Measurements from ENCODE around the gene SLC25A26. TPM values are rescaled to one million over a fixed set of nuclear protein-coding genes. Genes with fewer than 3 reads are reported as not detected.
"Not testable (repeated sequence)": the region's sequence is repeated elsewhere in the genome, so short reads cannot be mapped to it uniquely, and the experiment has no call there.

The SLC25A26 gene
- polyA plus RNA-seq, 1 donor (not counting 4 experiments of a cell fraction or from before 2014, with no cell fraction given): 25.2 TPM

DNA sequence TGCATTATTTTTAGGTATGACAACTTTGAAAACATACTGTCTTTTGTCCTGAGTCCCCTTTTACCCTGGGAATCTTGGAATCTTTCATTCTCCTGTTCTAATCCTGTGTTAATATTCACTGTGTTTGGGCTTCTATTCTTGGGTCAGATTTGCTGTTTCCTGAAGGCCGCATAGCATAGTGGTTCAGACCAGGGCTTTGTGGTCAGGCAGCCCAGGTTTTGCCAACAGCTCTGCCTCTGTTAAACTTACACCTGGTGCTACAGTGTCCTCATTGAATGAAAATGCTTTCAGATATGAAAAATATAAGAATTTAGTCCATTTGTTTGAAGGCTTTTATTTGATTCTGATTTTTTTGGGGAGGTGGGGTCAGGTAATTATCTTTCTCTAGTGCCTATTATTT, 58.4 kb downstream of the SLC25A26 start:
- TF ChIP-seq, protein P1, sequence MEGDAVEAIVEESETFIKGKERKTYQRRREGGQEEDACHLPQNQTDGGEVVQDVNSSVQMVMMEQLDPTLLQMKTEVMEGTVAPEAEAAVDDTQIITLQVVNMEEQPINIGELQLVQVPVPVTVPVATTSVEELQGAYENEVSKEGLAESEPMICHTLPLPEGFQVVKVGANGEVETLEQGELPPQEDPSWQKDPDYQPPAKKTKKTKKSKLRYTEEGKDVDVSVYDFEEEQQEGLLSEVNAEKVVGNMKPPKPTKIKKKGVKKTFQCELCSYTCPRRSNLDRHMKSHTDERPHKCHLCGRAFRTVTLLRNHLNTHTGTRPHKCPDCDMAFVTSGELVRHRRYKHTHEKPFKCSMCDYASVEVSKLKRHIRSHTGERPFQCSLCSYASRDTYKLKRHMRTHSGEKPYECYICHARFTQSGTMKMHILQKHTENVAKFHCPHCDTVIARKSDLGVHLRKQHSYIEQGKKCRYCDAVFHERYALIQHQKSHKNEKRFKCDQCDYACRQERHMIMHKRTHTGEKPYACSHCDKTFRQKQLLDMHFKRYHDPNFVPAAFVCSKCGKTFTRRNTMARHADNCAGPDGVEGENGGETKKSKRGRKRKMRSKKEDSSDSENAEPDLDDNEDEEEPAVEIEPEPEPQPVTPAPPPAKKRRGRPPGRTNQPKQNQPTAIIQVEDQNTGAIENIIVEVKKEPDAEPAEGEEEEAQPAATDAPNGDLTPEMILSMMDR (optimal IDR thresholded peaks at IDR 0.05 in 1 of 3, IDR thresholded peaks at IDR 0.05 in 1 of 3, conservative IDR thresholded peaks at IDR 0.05 in 1 of 3; ENCODE audit: extremely low read depth in 1 of 3, insufficient read depth in 2 of 3, low read length in 3 of 3): no peak
- no peak for TF ChIP-seq EZH2 (IDR thresholded peaks at IDR 0.05; ENCODE audit: low read length)
- no peaks in the 10 kb centered on the region for H3K27me3 ChIP-seq (ENCODE audit: control insufficient read depth, extremely low read depth, insufficient read depth, low read length)
- FAIRE-seq: no peak
- dilution Hi-C loops (cut with MboI; ENCODE audit: extremely low pct_ligation_motif_present, low sequenced_read_pairs): no loop called here
- no peak for DNase-seq (ENCODE audit: low read depth, low spot score)
- no peak overlapping the region for H3K9ac ChIP-seq (ENCODE audit: control insufficient read depth, extremely low read depth, insufficient read depth, low read length)
- H3K4me2 ChIP-seq (ENCODE audit: control insufficient read depth, extremely low read depth, insufficient read depth, low read depth, low read length): no peak overlapping the region
- no peak overlapping the region for H2AFZ ChIP-seq (ENCODE audit: control insufficient read depth, low read length)
- no peaks in the 10 kb centered on the region for H3K79me2 ChIP-seq (ENCODE audit: control insufficient read depth, insufficient read depth, low read length)
- H3K36me3 ChIP-seq (ENCODE audit: control insufficient read depth in 2 of 2, extremely low read depth in 1 of 2, insufficient read depth in 2 of 2, low read length in 2 of 2): no peaks in the 10 kb centered on the region
- H4K20me1 ChIP-seq (ENCODE audit: control insufficient read depth, extremely low read depth, insufficient read depth, low read length): no peaks in the 10 kb centered on the region
- H3K9me3 ChIP-seq (ENCODE audit: control insufficient read depth, low read depth, low read length): no peaks in the 10 kb centered on the region
- no peaks in the 10 kb centered on the region for H3K4me1 ChIP-seq (ENCODE audit: control insufficient read depth, extremely low read depth, insufficient read depth, low read length)
- no peaks in the 10 kb centered on the region for H3K9me1 ChIP-seq (ENCODE audit: control insufficient read depth, extremely low read depth, insufficient read depth, low read length)
- H3K27ac ChIP-seq (ENCODE audit: control insufficient read depth, insufficient read depth, low read length): no peak overlapping the region
- H3K4me3 ChIP-seq (ENCODE audit: control insufficient read depth in 2 of 3, extremely low read depth in 1 of 3, insufficient read depth in 2 of 3, low read depth in 1 of 3, low read length in 3 of 3): no peak overlapping the region

DNA sequence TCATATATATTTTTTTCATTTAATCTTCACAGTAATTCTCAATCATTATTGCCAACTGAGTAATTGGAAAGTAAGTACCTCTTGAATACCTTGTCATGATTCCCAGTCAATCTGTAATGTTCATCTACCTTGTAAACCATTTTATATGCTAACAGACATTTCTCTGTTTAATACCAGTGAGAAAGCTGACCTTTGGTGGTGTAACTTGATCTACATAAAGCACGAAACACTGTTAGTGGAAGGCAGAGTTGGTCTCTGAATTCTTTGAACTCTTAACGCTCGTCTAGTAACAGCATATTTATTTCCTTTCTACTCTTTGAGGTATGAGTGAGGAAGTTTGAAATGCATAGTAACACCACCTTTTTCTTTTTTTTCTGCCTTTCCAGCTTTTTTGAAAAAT, 59.5 kb downstream of the SLC25A26 start:
- Histone ChIP-seq H3K27me3 (ENCODE audit: control insufficient read depth, extremely low read depth, insufficient read depth, low read length) (no peaks in the 10 kb centered on the region), H3K4me2 (ENCODE audit: control insufficient read depth, extremely low read depth, insufficient read depth, low read depth, low read length) (no peak overlapping the region), H3K4me1 (ENCODE audit: control insufficient read depth, extremely low read depth, insufficient read depth, low read length) (no peaks in the 10 kb centered on the region), H3K4me3 (ENCODE audit: control insufficient read depth in 2 of 3, extremely low read depth in 1 of 3, insufficient read depth in 2 of 3, low read depth in 1 of 3, low read length in 3 of 3) (no peak overlapping the region), H2AFZ (ENCODE audit: control insufficient read depth, low read length) (no peak overlapping the region), H3K9me3 (ENCODE audit: control insufficient read depth, low read depth, low read length) (no peaks in the 10 kb centered on the region), H3K79me2 (ENCODE audit: control insufficient read depth, insufficient read depth, low read length) (no peaks in the 10 kb centered on the region), H4K20me1 (ENCODE audit: control insufficient read depth, extremely low read depth, insufficient read depth, low read length) (no peaks in the 10 kb centered on the region), H3K9ac (ENCODE audit: control insufficient read depth, extremely low read depth, insufficient read depth, low read length) (no peak overlapping the region), H3K9me1 (ENCODE audit: control insufficient read depth, extremely low read depth, insufficient read depth, low read length) (no peaks in the 10 kb centered on the region), H3K27ac (ENCODE audit: control insufficient read depth, insufficient read depth, low read length) (no peak overlapping the region), H3K36me3 (ENCODE audit: control insufficient read depth in 2 of 2, extremely low read depth in 1 of 2, insufficient read depth in 2 of 2, low read length in 2 of 2) (no peaks in the 10 kb centered on the region)
- no peak for DNase-seq (ENCODE audit: low read depth, low spot score)
- no peak for TF ChIP-seq EZH2 (IDR thresholded peaks at IDR 0.05; ENCODE audit: low read length)
- TF ChIP-seq, protein P1 (optimal IDR thresholded peaks at IDR 0.05 in 1 of 3, IDR thresholded peaks at IDR 0.05 in 1 of 3, conservative IDR thresholded peaks at IDR 0.05 in 1 of 3; ENCODE audit: extremely low read depth in 1 of 3, insufficient read depth in 2 of 3, low read length in 3 of 3): no peak
- FAIRE-seq: no peak
- dilution Hi-C loops (cut with MboI; ENCODE audit: extremely low pct_ligation_motif_present, low sequenced_read_pairs): no loop called here

DNA sequence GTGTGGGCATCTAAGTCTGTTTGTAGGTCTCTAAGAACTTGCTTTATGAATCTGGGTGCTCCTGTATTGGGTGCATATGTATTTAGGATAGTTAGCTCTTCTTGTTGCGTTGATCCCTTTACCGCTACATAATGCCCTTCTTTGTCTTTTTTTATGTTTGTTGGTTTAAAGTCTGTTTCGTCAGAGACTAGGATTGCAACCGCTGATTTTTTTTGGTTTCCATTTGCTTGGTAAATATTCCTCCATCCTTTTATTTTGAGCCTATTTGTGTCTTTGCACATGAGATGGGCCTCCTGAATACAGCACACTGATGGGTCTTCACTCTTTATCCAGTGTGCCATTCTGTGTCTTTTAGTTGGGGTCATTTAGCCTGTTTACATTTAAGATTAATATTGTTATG, 71.1 kb downstream of the SLC25A26 start:
- H3K4me2 ChIP-seq (ENCODE audit: control insufficient read depth, extremely low read depth, insufficient read depth, low read depth, low read length); H3K27me3 ChIP-seq (ENCODE audit: control insufficient read depth, extremely low read depth, insufficient read depth, low read length); H3K9me1 ChIP-seq (ENCODE audit: control insufficient read depth, extremely low read depth, insufficient read depth, low read length); H3K9me3 ChIP-seq (ENCODE audit: control insufficient read depth, low read depth, low read length); H4K20me1 ChIP-seq (ENCODE audit: control insufficient read depth, extremely low read depth, insufficient read depth, low read length); dilution Hi-C loops (cut with MboI; ENCODE audit: extremely low pct_ligation_motif_present, low sequenced_read_pairs); H3K27ac ChIP-seq (ENCODE audit: control insufficient read depth, insufficient read depth, low read length); H3K9ac ChIP-seq (ENCODE audit: control insufficient read depth, extremely low read depth, insufficient read depth, low read length); H3K79me2 ChIP-seq (ENCODE audit: control insufficient read depth, insufficient read depth, low read length); H3K4me3 ChIP-seq (ENCODE audit: control insufficient read depth in 2 of 3, extremely low read depth in 1 of 3, insufficient read depth in 2 of 3, low read depth in 1 of 3, low read length in 3 of 3); H3K4me1 ChIP-seq (ENCODE audit: control insufficient read depth, extremely low read depth, insufficient read depth, low read length); DNase-seq (ENCODE audit: low read depth, low spot score); FAIRE-seq; H2AFZ ChIP-seq (ENCODE audit: control insufficient read depth, low read length); H3K36me3 ChIP-seq (ENCODE audit: control insufficient read depth in 2 of 2, extremely low read depth in 1 of 2, insufficient read depth in 2 of 2, low read length in 2 of 2): not testable (repeated sequence)
